ENCODE results near the gene ABCA1.
"Not testable (repeated sequence)": the region's sequence is repeated elsewhere in the genome, so short reads cannot be mapped to it uniquely, and the experiment has no call there.

ABCA1 gene

DNA sequence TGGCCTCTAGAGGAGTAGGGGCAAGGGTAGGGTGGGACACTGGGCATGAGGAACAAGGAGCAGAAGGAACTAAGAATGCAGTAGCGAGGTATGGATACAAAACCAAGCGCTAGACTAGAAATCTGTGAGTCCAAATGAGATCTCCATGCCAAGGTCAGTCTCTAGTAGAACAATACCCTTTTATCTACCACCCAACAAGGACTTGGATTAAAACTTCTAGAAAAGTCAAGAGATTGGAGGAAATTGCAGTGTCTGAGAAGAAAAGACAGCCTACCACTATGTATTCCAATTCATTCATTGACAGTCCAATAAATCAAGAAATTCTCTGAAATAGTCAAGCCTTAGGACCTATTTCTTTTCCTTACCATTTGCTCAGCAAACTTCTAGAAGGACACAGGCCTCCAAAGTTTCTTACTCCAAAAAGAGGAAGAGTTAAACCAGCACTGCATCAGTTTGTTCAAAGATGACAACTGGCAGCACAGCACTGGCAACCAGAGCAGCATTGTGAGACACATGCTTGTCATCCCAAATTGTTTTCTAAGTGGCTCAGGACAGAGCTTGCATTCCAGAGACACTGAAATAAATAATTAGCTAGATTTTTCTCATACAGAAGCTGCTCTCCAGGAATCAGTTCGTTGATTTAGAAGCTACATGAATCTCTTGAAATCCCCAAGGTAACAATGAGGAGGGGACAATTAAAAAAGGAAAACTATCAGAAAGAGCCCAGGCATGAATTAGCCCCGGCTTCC lies 22.6 kb downstream of the ABCA1 start:
- no peak for DNase-seq

DNA sequence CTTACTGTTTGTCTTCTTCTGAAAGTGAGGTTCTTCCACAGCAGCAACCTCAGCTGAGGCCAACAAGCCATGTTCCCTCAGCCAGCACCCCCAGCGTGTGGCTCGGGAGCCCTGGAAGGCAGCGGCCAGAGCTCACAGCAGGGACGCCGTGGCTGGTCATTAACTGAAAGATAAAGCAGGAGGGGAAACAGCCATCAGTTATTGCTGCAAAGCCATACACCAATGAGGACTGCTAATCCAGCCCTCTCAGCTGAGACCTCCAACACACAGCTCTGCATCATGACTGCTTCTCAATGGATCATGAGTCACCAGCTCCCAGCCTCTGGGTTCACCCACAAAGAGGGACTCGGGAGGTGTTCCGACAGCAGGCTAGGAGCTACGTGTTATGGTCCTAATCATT lies 24.3 kb downstream of the ABCA1 start:
- DNase-seq, result no peak

DNA sequence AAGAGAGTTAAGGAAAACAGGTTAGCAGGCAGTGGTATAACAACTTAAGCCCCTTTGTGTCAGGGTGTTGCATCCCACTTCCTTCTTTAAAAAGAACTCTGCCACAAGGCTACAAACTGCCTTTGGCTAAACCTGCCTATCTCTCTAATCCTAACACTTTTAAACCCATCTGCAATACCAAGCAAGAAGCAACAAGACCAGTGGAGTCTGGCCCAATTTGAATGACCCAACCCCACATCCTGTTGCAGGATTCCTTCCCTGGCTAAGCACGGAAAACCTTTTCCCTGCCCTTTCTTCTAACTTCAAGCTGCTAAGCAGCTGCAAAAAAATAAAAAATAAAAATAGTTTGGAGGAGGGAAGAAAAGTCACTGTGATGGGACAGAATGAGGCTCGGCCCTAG lies 27.1 kb downstream of the ABCA1 start:
- DNase-seq, result no peak

DNA sequence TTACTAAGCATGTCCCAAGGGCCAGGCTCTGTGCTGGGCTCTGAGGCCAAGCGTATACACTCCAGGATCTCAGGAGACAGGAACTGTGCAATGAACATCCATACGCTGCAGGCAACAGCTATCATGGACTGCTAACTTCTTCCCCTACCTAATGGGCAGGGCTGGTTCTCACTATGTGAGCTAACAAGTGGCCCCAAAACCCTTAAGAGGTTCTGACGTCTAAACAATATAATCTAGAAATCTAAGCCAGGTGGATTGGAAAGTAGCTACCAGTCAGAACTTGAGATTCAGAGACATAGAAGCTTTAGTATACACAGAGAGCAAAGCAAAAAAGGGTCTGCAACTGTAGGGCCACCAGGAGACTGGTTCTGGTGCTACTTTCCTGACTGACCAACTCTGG lies 27.6 kb downstream of the ABCA1 start:
- no peak for DNase-seq

DNA sequence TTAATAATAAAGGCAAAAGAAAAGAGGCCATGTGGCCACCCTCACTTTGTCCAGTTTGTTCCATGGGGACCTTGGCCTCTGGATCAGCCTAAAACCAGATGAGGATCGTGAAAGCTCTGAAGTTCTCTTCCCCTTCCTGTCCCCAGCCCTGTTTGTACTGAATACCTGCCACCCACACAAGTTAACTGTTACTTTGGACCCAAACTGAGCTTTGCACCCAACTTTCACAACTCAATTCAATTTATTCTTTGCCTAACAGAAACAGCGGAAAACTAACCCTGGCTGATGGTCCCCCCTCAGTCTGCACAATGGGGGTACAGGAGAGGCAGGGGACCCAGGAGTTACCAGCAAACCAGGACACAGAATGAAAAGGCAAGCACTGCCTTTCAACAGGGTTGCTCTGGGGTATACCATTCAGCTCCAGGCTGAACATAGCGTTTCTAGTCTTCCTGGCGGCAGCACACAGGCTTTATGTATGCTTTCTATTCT lies 28.2 kb downstream of the ABCA1 start:
- no peak for DNase-seq

DNA sequence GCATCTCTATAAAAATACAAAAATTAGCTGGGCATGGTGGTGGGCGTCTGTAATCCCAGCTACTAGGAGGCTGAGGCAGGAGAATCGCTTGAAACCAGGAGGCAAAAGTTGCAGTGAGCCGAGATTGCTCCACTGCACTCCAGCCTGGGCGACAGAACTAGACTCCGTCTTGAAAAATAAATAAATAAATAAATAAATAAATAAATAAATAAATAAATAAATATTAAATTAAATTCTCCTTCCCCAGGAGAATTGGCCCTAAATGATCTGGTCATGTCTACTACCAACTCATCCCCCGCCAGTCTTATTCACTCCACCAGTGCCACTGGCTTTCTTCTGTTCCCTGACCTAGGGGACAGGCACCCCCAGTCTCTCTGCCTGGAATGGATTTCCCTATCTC lies 29.6 kb downstream of the ABCA1 start:
- not testable (repeated sequence) for DNase-seq

DNA sequence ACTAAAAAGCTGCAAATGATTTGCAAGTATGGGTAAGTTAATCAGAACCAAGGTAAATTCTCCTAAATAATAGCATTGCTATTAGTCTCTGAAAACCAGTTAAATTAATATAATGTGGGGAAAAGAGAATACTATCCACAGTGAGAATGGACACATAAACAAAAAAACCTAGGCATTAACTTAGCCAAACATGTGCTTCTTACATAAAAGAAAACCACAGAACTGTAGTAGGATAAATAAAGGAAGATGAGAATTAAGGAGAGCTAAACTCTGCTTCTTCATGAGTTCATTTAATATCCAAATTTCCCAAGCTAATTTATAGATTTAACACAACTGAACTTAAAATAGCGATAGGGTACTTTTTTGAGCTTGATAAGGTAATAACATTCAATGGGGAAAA lies 31.8 kb downstream of the ABCA1 start:
- DNase-seq, result no peak

DNA sequence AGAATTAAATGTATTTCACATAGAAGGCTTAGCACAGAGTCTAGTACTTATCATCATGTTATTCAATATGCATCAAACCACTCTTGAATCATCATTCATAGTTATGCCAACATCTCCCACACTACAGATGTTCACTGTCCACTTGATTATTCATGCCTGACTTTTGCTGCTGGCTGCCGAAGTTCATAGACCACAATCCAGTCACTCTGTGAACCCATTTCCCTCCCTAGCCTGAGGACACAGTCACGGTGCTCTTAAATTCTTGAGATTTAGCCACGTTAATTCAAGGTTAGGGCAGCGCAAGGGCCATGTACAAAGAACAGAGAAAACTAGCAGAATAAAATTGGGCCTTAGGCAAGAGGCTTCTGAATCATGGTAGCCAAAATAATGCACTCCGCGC lies 32.4 kb downstream of the ABCA1 start:
- no peak for DNase-seq

DNA sequence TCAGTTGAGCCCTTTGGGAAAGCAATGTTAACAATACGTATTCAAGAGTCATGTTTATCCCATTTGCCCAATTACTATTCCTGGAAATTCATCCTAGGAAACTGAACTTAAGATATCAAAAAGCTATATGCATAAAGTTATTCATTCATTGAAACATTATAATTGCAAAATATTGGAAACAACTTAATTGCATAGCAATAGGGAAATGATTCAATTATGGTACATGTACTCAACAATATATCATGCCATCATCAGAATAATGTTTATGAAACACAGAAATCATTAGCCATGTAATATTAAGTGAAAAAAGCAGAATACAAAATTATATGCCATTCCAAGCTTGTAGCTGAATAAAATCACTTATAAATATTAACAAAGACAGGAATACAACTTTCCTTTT lies 35.3 kb downstream of the ABCA1 start:
- no peak for DNase-seq

DNA sequence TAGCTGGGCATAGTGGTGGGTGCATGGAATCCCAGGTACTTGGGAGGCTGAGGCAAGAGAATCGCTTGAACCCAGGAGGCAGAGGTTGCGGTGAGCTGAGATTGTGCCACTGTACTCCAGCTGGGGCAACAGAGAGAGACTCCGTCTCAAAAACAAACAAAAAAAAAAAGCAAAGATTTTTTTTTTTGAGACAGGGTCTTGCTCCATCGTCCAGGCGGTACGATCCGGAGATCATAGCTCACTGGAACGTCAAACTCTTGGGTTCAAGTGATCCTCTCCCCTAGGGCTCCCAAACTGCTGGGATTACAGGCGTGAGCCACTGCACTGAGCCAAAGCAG lies 37.6 kb downstream of the ABCA1 start:
- DNase-seq, result no peak

DNA sequence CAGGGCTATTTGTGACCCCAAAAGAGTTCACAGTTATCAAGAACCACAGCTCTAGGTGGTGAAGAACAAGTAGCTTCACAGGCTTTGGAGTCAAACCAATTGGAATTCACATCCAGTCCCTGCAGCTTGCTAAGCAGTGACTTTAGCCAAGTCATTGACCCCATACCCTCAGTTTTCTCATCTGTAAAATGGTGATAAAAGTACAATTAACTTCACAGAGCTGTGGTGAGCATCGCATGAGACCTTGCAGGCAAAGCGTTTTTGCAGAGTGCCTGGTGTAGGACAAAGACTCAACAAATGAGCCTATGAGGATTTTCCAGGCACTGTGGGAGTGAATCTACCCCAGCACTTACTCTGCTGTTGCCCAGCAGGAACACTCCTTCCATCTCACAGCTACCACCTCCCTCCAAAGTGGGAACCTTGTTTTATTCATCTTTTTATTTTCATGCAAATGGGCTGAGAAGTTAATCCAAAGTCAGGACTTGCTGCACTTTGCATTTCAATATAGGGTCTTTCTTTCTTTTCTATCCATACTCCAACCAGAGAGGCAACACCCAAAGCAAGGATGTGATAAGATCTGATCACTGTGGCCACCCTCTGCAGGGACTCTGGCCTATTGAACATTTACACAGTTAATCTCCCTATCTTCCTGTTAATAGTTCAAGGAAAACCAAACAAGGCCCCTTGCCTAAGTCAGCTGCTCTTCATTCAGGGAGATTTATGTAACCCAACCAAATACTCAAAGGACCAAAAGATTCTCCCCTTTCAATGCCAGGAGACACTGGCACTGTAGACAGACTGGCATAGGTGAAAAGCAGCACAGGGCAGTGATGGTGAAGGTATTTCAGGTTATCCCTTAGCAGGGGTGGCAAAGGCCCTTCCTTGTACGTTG lies 41.9 kb downstream of the ABCA1 start:
- DNase-seq, result no peak

DNA sequence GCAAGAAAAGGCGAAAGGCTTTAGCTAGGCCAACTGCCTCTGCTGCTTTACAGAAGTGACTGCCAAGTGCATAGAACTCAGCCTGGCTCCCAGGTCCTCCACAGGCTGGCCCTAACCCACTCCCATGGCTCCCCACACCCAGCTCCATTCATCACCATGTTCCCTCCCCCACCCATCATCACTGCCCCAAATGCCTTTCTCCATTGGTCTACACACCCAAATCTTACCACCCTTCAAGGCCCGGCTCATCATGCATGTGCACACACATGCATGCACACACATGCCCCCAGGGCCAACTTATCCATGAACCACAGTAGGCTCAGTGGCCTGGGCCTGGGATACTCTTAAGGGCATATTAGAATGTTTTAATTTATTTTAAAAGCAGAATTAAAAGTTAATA lies 44.8 kb downstream of the ABCA1 start:
- DNase-seq, result no peak

DNA sequence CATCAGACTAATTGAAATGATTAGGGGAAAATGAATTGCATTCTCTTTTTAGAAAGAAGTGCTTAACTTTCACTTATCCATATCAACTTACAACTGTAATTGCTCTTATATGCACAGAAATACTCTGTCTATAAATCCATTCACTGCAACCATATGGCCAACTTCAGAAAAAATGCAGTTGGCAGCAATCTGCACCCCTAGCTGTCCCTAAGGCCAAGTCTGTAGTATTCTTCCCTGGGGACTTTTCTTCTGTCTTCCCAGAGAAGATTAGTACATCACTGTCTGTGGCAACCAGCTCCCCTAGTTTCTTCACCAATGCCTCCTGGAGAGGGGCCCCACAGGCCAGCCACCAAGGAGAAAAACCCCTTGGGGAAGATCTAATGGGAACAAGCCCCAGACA lies 45.4 kb downstream of the ABCA1 start:
- DNase-seq, result no peak

DNA sequence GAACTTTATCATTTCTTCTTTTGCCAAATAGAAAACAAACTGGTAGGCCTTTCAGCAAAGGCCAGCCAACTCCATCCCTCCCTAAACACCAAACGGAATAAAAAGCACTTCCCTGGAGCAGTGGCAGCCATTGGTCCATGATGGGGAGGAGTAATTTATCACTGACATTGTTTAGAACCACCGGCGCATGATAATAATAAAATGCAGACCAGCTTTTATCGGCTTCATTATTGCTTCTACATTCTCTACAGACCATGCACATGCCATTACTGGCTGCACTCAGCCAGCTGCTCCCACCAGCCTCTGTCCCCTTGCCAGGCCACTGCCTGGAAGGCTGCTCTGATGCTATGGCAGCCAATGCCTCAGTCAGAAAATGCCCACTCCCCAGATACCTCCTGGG lies 45.9 kb downstream of the ABCA1 start:
- no peak for DNase-seq

DNA sequence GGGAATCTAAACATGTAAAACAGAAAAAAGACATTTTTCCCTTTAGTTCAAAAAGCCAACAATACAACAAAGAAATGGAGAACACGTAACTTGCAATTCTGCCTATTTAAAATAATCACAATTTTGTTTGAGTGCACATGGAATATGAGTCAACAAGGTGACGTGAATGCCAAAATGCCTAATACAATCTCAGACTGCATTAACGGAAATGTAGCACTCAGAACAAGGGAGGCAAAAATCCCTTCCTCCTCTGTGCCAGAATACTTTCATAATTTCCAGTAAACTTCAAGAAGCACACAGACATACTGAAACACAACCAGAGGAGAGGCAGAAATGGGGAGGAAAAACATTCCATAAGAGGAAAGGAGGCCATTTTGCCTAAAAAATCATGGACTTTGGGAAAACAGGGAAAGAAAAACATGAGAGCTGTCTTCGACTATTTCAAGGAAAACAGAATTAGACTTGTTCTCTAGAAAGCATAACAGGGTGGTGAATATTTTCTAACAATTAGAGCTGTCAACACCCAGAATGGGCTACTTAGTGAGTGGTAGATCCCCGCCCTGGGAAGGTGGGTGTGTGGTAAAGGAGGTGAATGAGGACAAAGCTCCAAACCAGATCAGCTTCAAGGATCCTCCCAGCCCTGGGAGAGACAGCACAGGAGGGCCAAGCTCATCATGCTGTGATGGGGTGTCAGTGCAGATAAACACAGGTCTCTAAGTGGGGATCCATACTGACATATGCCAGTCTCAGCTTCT lies 48.2 kb downstream of the ABCA1 start:
- no peak for DNase-seq

DNA sequence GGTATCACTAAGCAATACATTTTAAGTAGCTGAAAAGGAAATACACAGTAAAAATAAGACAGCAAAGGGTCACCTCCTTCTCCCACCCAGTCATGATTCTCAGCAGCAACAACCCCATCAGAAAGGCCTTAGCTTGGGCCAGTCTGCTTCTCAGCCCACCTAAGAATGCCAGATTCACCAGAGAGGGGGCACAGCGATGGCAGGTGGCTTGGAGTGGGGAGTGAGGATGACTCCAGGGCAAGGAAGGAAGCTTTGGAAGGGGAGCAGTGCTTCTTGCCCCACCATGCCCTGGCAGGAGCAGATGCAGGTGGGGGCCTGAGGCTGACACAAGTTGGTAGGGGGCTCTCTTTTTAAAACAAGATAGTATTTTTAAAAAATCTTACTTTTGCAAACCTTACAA lies 51.4 kb downstream of the ABCA1 start:
- DNase-seq, result no peak

DNA sequence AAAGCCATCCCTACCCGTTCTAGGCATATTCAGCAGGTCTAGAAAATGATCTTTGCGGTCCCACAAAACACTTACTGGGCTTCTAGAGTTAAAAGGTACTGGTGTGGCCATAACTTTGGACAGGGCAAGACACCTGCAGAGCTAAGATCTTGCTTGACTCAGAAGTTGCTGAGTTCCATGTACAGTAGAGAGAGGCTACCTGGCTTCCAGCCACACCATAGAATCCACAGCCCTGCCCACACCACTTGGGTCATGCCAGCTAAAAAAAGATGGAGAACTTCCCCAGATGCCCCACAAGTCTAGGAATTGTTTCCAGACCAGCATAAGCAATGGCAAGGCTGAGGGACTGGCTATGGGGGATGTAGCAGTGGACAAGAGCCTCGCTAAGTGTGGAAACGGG lies 52.1 kb downstream of the ABCA1 start:
- no peak for DNase-seq

DNA sequence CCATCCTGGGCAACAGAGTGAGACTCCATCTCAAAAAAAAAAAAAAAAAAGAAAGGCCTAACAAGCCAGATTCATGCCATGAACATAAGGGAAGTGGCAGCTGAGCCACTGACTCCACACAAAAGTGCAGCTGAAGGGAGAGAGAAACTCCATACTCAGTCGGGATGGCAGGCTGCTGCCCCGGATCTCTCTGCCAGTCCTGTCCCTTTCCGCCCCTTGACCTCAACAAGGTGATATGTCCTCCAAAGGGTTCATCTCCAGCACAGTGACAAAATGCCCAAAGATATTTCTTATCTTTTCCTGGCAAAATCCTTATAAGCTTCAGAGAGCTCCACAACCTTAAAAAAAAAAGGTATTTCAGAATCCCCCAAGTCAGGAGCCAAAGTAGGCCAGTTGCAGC lies 52.6 kb downstream of the ABCA1 start:
- DNase-seq, result no peak

DNA sequence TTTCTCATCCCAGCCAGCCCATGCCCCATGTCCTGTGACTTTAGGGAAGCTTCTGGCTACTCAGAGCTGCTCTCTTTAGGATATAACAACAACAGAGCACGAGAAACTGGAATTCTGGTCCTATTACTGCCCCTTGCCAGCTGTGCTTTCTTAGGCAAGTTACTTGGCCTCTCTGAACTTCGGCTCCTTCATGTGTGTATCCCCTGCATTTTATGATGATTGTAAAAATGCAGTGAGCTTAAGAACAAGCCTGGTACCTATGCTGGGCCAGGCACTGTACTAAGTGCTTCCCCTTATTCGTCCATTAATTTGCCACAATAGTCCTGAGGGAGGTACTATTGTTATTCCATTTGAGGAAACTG lies 54.5 kb downstream of the ABCA1 start:
- DNase-seq, result no peak

DNA sequence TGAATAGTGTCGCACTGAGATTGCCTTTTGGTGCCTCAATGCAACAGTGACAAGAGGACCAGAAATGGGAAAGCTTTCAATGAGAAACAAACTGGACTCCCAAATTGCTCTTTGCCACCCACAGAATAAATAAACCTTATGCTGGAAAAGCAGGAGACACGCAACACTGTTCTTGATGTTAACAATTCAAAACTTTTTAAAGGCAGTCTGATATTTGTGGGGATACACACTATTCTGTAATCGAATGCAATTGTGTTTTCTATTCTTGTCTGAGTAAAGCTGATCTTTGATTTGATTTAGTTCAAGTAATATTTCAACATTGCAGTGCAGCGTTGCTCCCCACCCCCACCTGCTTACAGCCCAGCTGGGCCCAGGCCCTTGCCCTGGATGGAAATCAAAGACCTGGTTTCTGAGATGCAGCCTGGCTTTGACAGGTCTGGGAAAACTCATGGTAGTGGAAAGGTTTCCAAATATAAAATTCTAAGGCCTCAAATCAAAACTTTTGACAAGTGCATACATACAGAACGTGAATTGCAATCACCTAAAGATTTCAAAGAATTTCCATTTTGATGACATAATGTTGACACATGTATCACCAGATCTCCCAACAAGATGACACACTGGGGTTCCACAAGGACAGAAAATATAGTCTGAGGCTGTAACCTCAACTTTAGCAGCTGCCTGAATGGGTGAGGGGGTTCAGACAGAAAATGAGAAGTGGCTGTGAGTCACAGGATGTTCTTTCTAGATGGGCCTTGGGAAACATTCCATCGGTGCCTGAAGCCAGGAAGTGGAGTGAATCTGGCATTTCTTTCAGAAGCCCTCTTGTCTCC lies 55.1 kb downstream of the ABCA1 start:
- no peak for DNase-seq

DNA sequence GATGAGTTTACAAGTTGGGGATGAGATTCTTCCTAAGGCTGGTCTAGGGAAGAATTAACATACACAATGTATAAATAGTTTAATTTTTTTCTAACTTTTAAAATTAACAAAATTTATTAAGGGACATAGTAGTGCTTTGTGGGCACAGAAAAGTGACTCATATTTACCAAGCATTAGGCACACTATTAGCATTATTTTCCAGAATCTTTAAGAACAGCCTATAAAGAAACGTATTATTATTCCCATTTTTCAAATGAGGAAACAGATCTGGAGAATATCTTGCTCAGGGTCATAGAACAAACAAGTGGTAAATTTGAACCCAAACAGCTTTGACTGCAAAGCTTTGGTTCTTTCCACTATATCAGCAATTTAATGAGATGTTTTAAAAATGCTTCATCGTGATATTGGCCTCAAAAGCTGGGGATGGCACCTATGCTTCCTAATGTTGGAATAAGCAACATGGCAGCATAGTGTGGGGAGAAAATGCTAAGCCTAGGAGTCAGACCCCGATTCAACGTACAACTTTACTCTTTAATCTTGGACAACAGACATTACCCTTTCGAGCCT lies 55.9 kb downstream of the ABCA1 start:
- no peak for DNase-seq

DNA sequence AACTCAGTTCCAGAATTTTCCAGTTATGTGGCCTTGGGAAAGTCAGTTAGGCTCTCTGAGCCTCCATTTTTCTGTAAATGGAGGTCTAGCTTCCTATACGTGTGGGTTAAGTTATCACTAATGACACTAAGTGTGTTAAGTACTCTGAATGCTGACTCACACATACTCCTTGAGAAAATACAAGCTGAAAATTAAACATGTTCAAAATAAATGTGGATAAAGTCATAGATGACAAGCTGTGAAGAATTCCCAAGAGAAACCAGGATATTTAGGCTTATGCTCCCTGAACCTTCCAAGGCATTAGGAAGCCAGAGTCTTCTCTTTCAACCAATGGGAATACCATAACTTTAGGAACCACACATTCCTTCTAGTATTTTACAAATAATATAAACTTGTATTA lies 58.1 kb downstream of the ABCA1 start:
- DNase-seq, result no peak

Data from activated naive CD4-positive, alpha-beta T cell treated with Interleukin-2 at 50 U/mL for 16 hours (primary cell).